GM12801 (cell line): ENCODE data around the gene OR5I1.

ENCODE experiments used
- CTCF ChIP-seq: IDR thresholded peaks from one replicate; pipeline ENCODE4 v1.5.1; 2011; ENCODE audit warnings: control low read depth; ENCODE audit not compliant: insufficient read length; ENCODE audit errors: extremely low read depth

OR5I1 gene

GRCh38 chr11:55936300-55936699 lies at the start of gene OR5I1:
OR5I1 (minus strand) TSS chr11:55936400; CDS start chr11:55936400, 0 bp downstream.
- no peak for TF ChIP-seq CTCF

GRCh38 chr11:55970935-55971334 lies 34.7 kb upstream of the OR5I1 start:
- TF ChIP-seq CTCF: no peak

- no peak for TF ChIP-seq CTCF
Measured at GRCh38 chr11:55969845-55970244, 33.6 kb upstream of the OR5I1 start, which contains the start of gene OR10AG1. OR10AG1 (minus strand) TSS chr11:55969945; CDS start chr11:55969907, 38 bp downstream.

GRCh38 chr11:55967914-55968313 lies 31.7 kb upstream of the OR5I1 start:
- TF ChIP-seq CTCF: no peak

GRCh38 chr11:55966391-55966790 lies 30.2 kb upstream of the OR5I1 start:
- TF ChIP-seq CTCF: no peak

- no peak for TF ChIP-seq CTCF
Measured at GRCh38 chr11:55956521-55956920, 20.3 kb upstream of the OR5I1 start.

- no peak for TF ChIP-seq CTCF
Measured at GRCh38 chr11:55949330-55949729, 13.1 kb upstream of the OR5I1 start.
